Endothelial cell of umbilical vein (primary cell): ENCODE results near the gene CCSER1.

Experiments
- CTCF ChIP-seq, 2 donors: IDR thresholded peaks; 1 replicate in 1 of 2; 2 replicates in 1 of 2; pipeline ENCODE4 v1.5.1; 2011; ENCODE audit warnings: low read length in 2 of 2, mild to moderate bottlenecking in 2 of 2, moderate library complexity in 2 of 2, control low read depth in 1 of 2, inconsistent platforms in 1 of 2, low read depth in 1 of 2; ENCODE audit not compliant: insufficient read depth in 1 of 2; ENCODE audit errors: extremely low read depth in 1 of 2
- EZH2 ChIP-seq: IDR thresholded peaks from 2 replicates; pipeline ENCODE4 v1.6.1; 2012; ENCODE audit warnings: borderline replicate concordance, low read depth, mild to moderate bottlenecking, moderate library complexity, low read length, inconsistent platforms; ENCODE audit not compliant: severe bottlenecking
- FOS ChIP-seq: IDR thresholded peaks from 2 replicates; pipeline ENCODE4 v1.6.1; 2011; ENCODE audit warnings: mild to moderate bottlenecking, low read length, moderate library complexity, borderline replicate concordance; ENCODE audit not compliant: insufficient read depth
- JUN ChIP-seq: IDR thresholded peaks from 2 replicates; pipeline ENCODE4 v1.6.1; 2011; ENCODE audit warnings: borderline replicate concordance, low read depth; ENCODE audit not compliant: insufficient read length, insufficient read depth
- MAX ChIP-seq: IDR thresholded peaks from 2 replicates; pipeline ENCODE4 v1.6.1; 2011; ENCODE audit not compliant: insufficient read depth, insufficient read length
- POLR2A ChIP-seq: IDR thresholded peaks from 2 replicates; pipeline ENCODE4 v1.6.1; 2012; ENCODE audit warnings: low read depth, mild to moderate bottlenecking, control low read depth, low read length
- POLR2AphosphoS5 ChIP-seq: IDR thresholded peaks from 2 replicates; pipeline ENCODE4 v1.6.1; 2012; ENCODE audit warnings: low read depth, mild to moderate bottlenecking, control low read depth, low read length, moderate library complexity; ENCODE audit not compliant: insufficient read depth

GRCh38 chr4:91064157-91064853, 937.1 kb downstream of the CCSER1 start:
- no peak for TF ChIP-seq CTCF (IDR thresholded peaks at IDR 0.05; ENCODE audit: extremely low read depth in 1 of 2, insufficient read depth in 1 of 2, low read depth in 1 of 2, low read length in 2 of 2)
- no peak for TF ChIP-seq POLR2A
- no peak for TF ChIP-seq EZH2
- no peak for TF ChIP-seq POLR2AphosphoS5
- TF ChIP-seq MAX: no peak
- TF ChIP-seq JUN: no peak
- no peak for TF ChIP-seq FOS
